GM23338 (cell line): ENCODE results near the gene TSPO2. TPM values are rescaled to one million over a fixed set of nuclear protein-coding genes. Genes with fewer than 3 reads are reported as not detected.

Experiments used
- ATAC-seq: fragments of 200-7000 bp; cut with Tn5 transposase; 3 replicates; pipeline ENCODE4 v1.9.1; 2020
- DNase-seq: peaks from one replicate; pipeline ENCODE4 v3.0.0-alpha.2; 2015; ENCODE audit warnings: low spot score
- H2AFZ ChIP-seq: fragments of 200-600 bp; sonication (generic); 2 replicates; pipeline ENCODE4 v1.8.0; 2016; ENCODE audit warnings: antibody characterized with exemption, mild to moderate bottlenecking, moderate library complexity
- H3F3A ChIP-seq: fragments of 200-600 bp; sonication (generic); replicated peaks from 2 replicates; pipeline ENCODE4 v1.8.0; 2017; ENCODE audit warnings: antibody characterized with exemption, mixed run types, low read depth
- H3K27ac ChIP-seq: fragments of 200-600 bp; sonication (generic); 2 replicates; pipeline ENCODE4 v1.6.1; 2016; ENCODE audit warnings: low read depth
- H3K27me3 ChIP-seq: fragments of 200-600 bp; sonication (generic); 2 replicates; pipeline ENCODE4 v1.8.0; 2016; ENCODE audit warnings: mild to moderate bottlenecking, mixed run types, moderate library complexity; ENCODE audit not compliant: insufficient read depth
- H3K36me3 ChIP-seq: fragments of 200-600 bp; sonication (generic); 2 replicates; pipeline ENCODE4 v1.8.0; 2016; ENCODE audit warnings: mild to moderate bottlenecking; ENCODE audit not compliant: insufficient read depth
- H3K4me1 ChIP-seq: fragments of 200-600 bp; sonication (generic); 2 replicates; pipeline ENCODE4 v1.8.0; 2016; ENCODE audit warnings: mild to moderate bottlenecking, moderate library complexity; ENCODE audit not compliant: insufficient read depth
- H3K4me2 ChIP-seq: fragments of 200-600 bp; sonication (generic); 2 replicates; pipeline ENCODE4 v1.7.1; 2017; ENCODE audit warnings: mixed run types
- H3K4me3 ChIP-seq: fragments of 200-600 bp; sonication (generic); 2 replicates; pipeline ENCODE4 v1.6.1; 2016; ENCODE audit warnings: mixed run types
- H3K79me2 ChIP-seq: fragments of 200-600 bp; sonication (generic); replicated peaks from 2 replicates; pipeline ENCODE4 v1.8.0; 2017; ENCODE audit warnings: mild to moderate bottlenecking; ENCODE audit not compliant: insufficient read depth
- H3K9me2 ChIP-seq: fragments of 200-600 bp; sonication (generic); 2 replicates; pipeline ENCODE4 v1.8.0; 2017; ENCODE audit not compliant: insufficient read depth
- H4K20me1 ChIP-seq: fragments of 200-600 bp; sonication (generic); replicated peaks from 2 replicates; pipeline ENCODE4 v1.8.0; 2017; ENCODE audit warnings: mild to moderate bottlenecking; ENCODE audit not compliant: insufficient read depth
- H3K27ac Mint-ChIP-seq: 2 replicates; pipeline ENCODE4 v1.8.0; 2020; ENCODE audit warnings: inconsistent platforms, mild to moderate bottlenecking, moderate library complexity, mixed read lengths
- H3K27me3 Mint-ChIP-seq: 3 replicates; pipeline ENCODE4 v1.8.0; 2022; ENCODE audit warnings: low read depth, mild to moderate bottlenecking, moderate library complexity, mixed read lengths, inconsistent platforms; ENCODE audit not compliant: insufficient read depth, poor library complexity
- H3K36me3 Mint-ChIP-seq: 3 replicates; pipeline ENCODE4 v1.8.0; 2021; ENCODE audit warnings: low read depth, mild to moderate bottlenecking, inconsistent platforms, moderate library complexity, mixed read lengths
- H3K4me1 Mint-ChIP-seq: 3 replicates; pipeline ENCODE4 v1.8.0; 2020; ENCODE audit warnings: mild to moderate bottlenecking, inconsistent platforms, mixed read lengths
- H3K4me3 Mint-ChIP-seq: 3 replicates; pipeline ENCODE4 v1.8.0; 2021; ENCODE audit warnings: moderate library complexity, mild to moderate bottlenecking, inconsistent platforms, mixed read lengths
- H3K9me3 Mint-ChIP-seq: 3 replicates; pipeline ENCODE4 v1.8.0; 2020; ENCODE audit warnings: moderate library complexity, mild to moderate bottlenecking, inconsistent platforms, mixed read lengths
- CREB1 ChIP-seq: fragments of 250-450 bp; sonication (Bioruptor Pico); IDR thresholded peaks from 2 replicates; pipeline ENCODE4 v1.5.0; 2020; ENCODE audit warnings: low read depth, mild to moderate bottlenecking, moderate library complexity
- EZH2 ChIP-seq: fragments of 200-600 bp; sonication (generic); IDR thresholded peaks from one replicate; pipeline ENCODE4 v1.8.0; 2017; ENCODE audit warnings: antibody characterized with exemption, mild to moderate bottlenecking, low read depth; ENCODE audit not compliant: unreplicated experiment
- EZH2phosphoT487 ChIP-seq: fragments of 200-600 bp; sonication (generic); IDR thresholded peaks from one replicate; pipeline ENCODE4 v1.8.1; 2018; ENCODE audit warnings: antibody characterized with exemption; ENCODE audit not compliant: unreplicated experiment
- JUNB ChIP-seq: IDR thresholded peaks from one replicate; pipeline ENCODE4 v1.6.1; 2016; ENCODE audit warnings: antibody characterized with exemption; ENCODE audit not compliant: unreplicated experiment
- NANOG ChIP-seq: IDR thresholded peaks from 2 replicates; pipeline ENCODE4 v1.6.1; 2016; ENCODE audit warnings: antibody characterized with exemption, borderline replicate concordance
- POLR2AphosphoS5 ChIP-seq: IDR thresholded peaks from 2 replicates; pipeline ENCODE4 v1.6.1; 2016; ENCODE audit warnings: antibody characterized with exemption, low read depth
- STAT1 ChIP-seq: IDR thresholded peaks from one replicate; pipeline ENCODE4 v1.6.1; 2016; ENCODE audit warnings: antibody characterized with exemption; ENCODE audit not compliant: unreplicated experiment
- ZNF114 ChIP-seq: fragments of 250-450 bp; sonication (Bioruptor Pico); IDR thresholded peaks from 2 replicates; pipeline ENCODE4 v1.5.0; 2020; ENCODE audit warnings: mild to moderate bottlenecking, moderate library complexity
- ZNF331 ChIP-seq: fragments of 250-450 bp; sonication (Bioruptor Pico); IDR thresholded peaks from 2 replicates; pipeline ENCODE4 v1.5.0; 2020; ENCODE audit warnings: low read depth, mild to moderate bottlenecking, moderate library complexity
- polyA plus RNA-seq: library from polyadenylated mRNA; unstranded; fragments of >200 nt; fragmentation: Nextera tagmentation; extraction: Ambion mirVana; gene quantifications from 2 replicates; pipeline ENCODE4 v1.2.1, GENCODE V29; 2016
- total RNA-seq: library from RNA; depleted of rRNA; stranded (reverse); fragments of >200 nt; shearing (Covaris generic); gene quantifications from 2 replicates; pipeline ENCODE4 v1.2.3, GENCODE V29; 2014
- TF ChIP-seq, protein P1 (sequence below): fragments of 250-450 bp; sonication (Bioruptor Pico); IDR thresholded peaks from 2 replicates; pipeline ENCODE4 v1.5.0; 2020; ENCODE audit warnings: mild to moderate bottlenecking, moderate library complexity
- TF ChIP-seq, protein P2 (sequence below): IDR thresholded peaks from one replicate; pipeline ENCODE4 v1.6.1; 2018; ENCODE audit warnings: antibody characterized with exemption; ENCODE audit not compliant: unreplicated experiment
- TF ChIP-seq, protein P3 (sequence below): IDR thresholded peaks from 2 replicates; pipeline ENCODE4 v1.6.1; 2016; ENCODE audit warnings: antibody characterized with exemption
- TF ChIP-seq, protein P4 (sequence below), 2 experiments: fragments of 200-600 bp in 1 of 2; sonication (generic) in 1 of 2; conservative IDR thresholded peaks; 2 replicates each; pipeline versions ENCODE4 v1.5.1 to v1.6.1; 2016 to 2017; ENCODE audit warnings: antibody characterized with exemption in 2 of 2, low read depth in 2 of 2, mild to moderate bottlenecking in 2 of 2, moderate library complexity in 1 of 2

Gene TSPO2
- total and polyA plus RNA-seq, 2 experiments from 2014 or later = 0.31 TPM; not detected in 1

GRCh38 chr6:41062056-41062455, 19.8 kb downstream of the TSPO2 start:
- no peak overlapping the region for H3K4me2 ChIP-seq
- no peak for DNase-seq
- H3F3A ChIP-seq = no peaks in the 10 kb centered on the region
- no peak overlapping the region for H3K27ac ChIP-seq
- no peaks in the 10 kb centered on the region; the same call in 1 of the 2 replicates for H3K9me2 ChIP-seq
- no peak overlapping the region for H3K27ac Mint-ChIP-seq
- no peaks in the 10 kb centered on the region for H4K20me1 ChIP-seq
- no peaks in the 10 kb centered on the region for H3K27me3 Mint-ChIP-seq
- ATAC-seq = no peak
- H3K4me1 Mint-ChIP-seq = peaks cover 12% of the 10 kb centered on the region
- H3K36me3 Mint-ChIP-seq = peaks cover 27% of the 10 kb centered on the region
- peaks cover 11% of the 10 kb centered on the region; the same call in 1 of the 2 replicates for H3K36me3 ChIP-seq
- H3K4me1 ChIP-seq = no peaks in the 10 kb centered on the region
- H3K4me3 Mint-ChIP-seq = no peak overlapping the region
- H3K9me3 Mint-ChIP-seq = no peaks in the 10 kb centered on the region
- H3K27me3 ChIP-seq = no peaks in the 10 kb centered on the region
- no peak overlapping the region for H2AFZ ChIP-seq
- no peak for TF ChIP-seq EZH2
- no peak for TF ChIP-seq CREB1 (CRISPR knock-in tag)
- TF ChIP-seq, protein P1, sequence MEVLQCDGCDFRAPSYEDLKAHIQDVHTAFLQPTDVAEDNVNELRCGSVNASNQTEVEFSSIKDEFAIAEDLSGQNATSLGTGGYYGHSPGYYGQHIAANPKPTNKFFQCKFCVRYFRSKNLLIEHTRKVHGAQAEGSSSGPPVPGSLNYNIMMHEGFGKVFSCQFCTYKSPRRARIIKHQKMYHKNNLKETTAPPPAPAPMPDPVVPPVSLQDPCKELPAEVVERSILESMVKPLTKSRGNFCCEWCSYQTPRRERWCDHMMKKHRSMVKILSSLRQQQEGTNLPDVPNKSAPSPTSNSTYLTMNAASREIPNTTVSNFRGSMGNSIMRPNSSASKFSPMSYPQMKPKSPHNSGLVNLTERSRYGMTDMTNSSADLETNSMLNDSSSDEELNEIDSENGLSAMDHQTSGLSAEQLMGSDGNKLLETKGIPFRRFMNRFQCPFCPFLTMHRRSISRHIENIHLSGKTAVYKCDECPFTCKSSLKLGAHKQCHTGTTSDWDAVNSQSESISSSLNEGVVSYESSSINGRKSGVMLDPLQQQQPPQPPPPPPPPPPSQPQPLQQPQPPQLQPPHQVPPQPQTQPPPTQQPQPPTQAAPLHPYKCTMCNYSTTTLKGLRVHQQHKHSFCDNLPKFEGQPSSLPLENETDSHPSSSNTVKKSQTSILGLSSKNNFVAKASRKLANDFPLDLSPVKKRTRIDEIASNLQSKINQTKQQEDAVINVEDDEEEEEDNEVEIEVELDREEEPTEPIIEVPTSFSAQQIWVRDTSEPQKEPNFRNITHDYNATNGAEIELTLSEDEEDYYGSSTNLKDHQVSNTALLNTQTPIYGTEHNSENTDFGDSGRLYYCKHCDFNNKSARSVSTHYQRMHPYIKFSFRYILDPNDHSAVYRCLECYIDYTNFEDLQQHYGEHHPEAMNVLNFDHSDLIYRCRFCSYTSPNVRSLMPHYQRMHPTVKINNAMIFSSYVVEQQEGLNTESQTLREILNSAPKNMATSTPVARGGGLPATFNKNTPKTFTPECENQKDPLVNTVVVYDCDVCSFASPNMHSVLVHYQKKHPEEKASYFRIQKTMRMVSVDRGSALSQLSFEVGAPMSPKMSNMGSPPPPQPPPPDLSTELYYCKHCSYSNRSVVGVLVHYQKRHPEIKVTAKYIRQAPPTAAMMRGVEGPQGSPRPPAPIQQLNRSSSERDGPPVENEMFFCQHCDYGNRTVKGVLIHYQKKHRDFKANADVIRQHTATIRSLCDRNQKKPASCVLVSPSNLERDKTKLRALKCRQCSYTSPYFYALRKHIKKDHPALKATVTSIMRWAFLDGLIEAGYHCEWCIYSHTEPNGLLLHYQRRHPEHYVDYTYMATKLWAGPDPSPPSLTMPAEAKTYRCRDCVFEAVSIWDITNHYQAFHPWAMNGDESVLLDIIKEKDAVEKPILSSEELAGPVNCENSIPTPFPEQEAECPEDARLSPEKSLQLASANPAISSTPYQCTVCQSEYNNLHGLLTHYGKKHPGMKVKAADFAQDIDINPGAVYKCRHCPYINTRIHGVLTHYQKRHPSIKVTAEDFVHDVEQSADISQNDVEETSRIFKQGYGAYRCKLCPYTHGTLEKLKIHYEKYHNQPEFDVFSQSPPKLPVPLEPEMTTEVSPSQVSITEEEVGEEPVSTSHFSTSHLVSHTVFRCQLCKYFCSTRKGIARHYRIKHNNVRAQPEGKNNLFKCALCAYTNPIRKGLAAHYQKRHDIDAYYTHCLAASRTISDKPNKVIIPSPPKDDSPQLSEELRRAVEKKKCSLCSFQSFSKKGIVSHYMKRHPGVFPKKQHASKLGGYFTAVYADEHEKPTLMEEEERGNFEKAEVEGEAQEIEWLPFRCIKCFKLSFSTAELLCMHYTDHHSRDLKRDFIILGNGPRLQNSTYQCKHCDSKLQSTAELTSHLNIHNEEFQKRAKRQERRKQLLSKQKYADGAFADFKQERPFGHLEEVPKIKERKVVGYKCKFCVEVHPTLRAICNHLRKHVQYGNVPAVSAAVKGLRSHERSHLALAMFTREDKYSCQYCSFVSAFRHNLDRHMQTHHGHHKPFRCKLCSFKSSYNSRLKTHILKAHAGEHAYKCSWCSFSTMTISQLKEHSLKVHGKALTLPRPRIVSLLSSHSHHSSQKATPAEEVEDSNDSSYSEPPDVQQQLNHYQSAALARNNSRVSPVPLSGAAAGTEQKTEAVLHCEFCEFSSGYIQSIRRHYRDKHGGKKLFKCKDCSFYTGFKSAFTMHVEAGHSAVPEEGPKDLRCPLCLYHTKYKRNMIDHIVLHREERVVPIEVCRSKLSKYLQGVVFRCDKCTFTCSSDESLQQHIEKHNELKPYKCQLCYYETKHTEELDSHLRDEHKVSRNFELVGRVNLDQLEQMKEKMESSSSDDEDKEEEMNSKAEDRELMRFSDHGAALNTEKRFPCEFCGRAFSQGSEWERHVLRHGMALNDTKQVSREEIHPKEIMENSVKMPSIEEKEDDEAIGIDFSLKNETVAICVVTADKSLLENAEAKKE (CRISPR knock-in tag) = no peak
- TF ChIP-seq, protein P2, sequence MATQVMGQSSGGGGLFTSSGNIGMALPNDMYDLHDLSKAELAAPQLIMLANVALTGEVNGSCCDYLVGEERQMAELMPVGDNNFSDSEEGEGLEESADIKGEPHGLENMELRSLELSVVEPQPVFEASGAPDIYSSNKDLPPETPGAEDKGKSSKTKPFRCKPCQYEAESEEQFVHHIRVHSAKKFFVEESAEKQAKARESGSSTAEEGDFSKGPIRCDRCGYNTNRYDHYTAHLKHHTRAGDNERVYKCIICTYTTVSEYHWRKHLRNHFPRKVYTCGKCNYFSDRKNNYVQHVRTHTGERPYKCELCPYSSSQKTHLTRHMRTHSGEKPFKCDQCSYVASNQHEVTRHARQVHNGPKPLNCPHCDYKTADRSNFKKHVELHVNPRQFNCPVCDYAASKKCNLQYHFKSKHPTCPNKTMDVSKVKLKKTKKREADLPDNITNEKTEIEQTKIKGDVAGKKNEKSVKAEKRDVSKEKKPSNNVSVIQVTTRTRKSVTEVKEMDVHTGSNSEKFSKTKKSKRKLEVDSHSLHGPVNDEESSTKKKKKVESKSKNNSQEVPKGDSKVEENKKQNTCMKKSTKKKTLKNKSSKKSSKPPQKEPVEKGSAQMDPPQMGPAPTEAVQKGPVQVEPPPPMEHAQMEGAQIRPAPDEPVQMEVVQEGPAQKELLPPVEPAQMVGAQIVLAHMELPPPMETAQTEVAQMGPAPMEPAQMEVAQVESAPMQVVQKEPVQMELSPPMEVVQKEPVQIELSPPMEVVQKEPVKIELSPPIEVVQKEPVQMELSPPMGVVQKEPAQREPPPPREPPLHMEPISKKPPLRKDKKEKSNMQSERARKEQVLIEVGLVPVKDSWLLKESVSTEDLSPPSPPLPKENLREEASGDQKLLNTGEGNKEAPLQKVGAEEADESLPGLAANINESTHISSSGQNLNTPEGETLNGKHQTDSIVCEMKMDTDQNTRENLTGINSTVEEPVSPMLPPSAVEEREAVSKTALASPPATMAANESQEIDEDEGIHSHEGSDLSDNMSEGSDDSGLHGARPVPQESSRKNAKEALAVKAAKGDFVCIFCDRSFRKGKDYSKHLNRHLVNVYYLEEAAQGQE = no peak
- no peak for TF ChIP-seq NANOG
- TF ChIP-seq, protein P3, sequence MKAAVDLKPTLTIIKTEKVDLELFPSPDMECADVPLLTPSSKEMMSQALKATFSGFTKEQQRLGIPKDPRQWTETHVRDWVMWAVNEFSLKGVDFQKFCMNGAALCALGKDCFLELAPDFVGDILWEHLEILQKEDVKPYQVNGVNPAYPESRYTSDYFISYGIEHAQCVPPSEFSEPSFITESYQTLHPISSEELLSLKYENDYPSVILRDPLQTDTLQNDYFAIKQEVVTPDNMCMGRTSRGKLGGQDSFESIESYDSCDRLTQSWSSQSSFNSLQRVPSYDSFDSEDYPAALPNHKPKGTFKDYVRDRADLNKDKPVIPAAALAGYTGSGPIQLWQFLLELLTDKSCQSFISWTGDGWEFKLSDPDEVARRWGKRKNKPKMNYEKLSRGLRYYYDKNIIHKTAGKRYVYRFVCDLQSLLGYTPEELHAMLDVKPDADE = no peak
- TF ChIP-seq ZNF331 (CRISPR knock-in tag) = no peak
- TF ChIP-seq JUNB = no peak
- no peak for TF ChIP-seq POLR2AphosphoS5
- TF ChIP-seq, protein P4, sequence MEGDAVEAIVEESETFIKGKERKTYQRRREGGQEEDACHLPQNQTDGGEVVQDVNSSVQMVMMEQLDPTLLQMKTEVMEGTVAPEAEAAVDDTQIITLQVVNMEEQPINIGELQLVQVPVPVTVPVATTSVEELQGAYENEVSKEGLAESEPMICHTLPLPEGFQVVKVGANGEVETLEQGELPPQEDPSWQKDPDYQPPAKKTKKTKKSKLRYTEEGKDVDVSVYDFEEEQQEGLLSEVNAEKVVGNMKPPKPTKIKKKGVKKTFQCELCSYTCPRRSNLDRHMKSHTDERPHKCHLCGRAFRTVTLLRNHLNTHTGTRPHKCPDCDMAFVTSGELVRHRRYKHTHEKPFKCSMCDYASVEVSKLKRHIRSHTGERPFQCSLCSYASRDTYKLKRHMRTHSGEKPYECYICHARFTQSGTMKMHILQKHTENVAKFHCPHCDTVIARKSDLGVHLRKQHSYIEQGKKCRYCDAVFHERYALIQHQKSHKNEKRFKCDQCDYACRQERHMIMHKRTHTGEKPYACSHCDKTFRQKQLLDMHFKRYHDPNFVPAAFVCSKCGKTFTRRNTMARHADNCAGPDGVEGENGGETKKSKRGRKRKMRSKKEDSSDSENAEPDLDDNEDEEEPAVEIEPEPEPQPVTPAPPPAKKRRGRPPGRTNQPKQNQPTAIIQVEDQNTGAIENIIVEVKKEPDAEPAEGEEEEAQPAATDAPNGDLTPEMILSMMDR (conservative IDR thresholded peaks at IDR 0.05; ENCODE audit: low read depth in 2 of 2) = no peak
- TF ChIP-seq EZH2phosphoT487 = no peak
- no peak for TF ChIP-seq STAT1
- TF ChIP-seq ZNF114 (CRISPR knock-in tag) = no peak
- no peak overlapping the region for H3K4me3 ChIP-seq
- H3K79me2 ChIP-seq = no peaks in the 10 kb centered on the region
